Ectodermal cell (in vitro differentiated cells): ENCODE results near the gene RBPJ. TPM values are rescaled to one million over a fixed set of nuclear protein-coding genes. Genes with fewer than 3 reads are reported as not detected.

Source experiments
- H3K27ac ChIP-seq: 2 replicates; pipeline ENCODE4 v1.7.0; 2013; ENCODE audit warnings: mild to moderate bottlenecking, low read depth, low read length; ENCODE audit not compliant: insufficient read depth, poor library complexity, severe bottlenecking
- H3K27me3 ChIP-seq: 2 replicates; pipeline ENCODE4 v1.7.0; 2013; ENCODE audit warnings: mild to moderate bottlenecking, low read length; ENCODE audit not compliant: insufficient read depth, control insufficient read depth, poor library complexity, severe bottlenecking
- H3K36me3 ChIP-seq: one replicate; pipeline ENCODE4 v1.7.0; 2013; ENCODE audit warnings: low read length; ENCODE audit not compliant: control insufficient read depth, insufficient read depth
- H3K4me1 ChIP-seq: one replicate; pipeline ENCODE4 v1.7.0; 2013; ENCODE audit warnings: low read length; ENCODE audit not compliant: control insufficient read depth, insufficient read depth
- H3K4me3 ChIP-seq: 2 replicates; pipeline ENCODE4 v1.7.0; 2013; ENCODE audit warnings: low read depth, low read length, control low read depth; ENCODE audit not compliant: insufficient read depth
- H3K9me3 ChIP-seq: 2 replicates; pipeline ENCODE4 v1.7.0; 2013; ENCODE audit warnings: mild to moderate bottlenecking, low read length, moderate library complexity; ENCODE audit not compliant: control insufficient read depth
- WGBS, 2 experiments: methylation state at CpG; one replicate each; pipeline ENCODE4 v1.1.7; 2013; ENCODE audit warnings: missing lambda C conversion rate in 2 of 2; 5-methylcytosine and 5-hydroxymethylcytosine counted together
- polyA plus RNA-seq, 4 experiments: library from polyadenylated mRNA; stranded (reverse); fragments of 50-300 nt; gene quantifications; one replicate each; pipeline ENCODE4 v1.2.3, GENCODE V29; 2013

Gene RBPJ
- polyA plus RNA-seq (2013, experiment 1 of 4), result 75.4 TPM
- 84.0 TPM for polyA plus RNA-seq (2013, experiment 2 of 4)
- 53.5 TPM for polyA plus RNA-seq (2013, experiment 3 of 4)
- 62.4 TPM for polyA plus RNA-seq (2013, experiment 4 of 4)

DNA sequence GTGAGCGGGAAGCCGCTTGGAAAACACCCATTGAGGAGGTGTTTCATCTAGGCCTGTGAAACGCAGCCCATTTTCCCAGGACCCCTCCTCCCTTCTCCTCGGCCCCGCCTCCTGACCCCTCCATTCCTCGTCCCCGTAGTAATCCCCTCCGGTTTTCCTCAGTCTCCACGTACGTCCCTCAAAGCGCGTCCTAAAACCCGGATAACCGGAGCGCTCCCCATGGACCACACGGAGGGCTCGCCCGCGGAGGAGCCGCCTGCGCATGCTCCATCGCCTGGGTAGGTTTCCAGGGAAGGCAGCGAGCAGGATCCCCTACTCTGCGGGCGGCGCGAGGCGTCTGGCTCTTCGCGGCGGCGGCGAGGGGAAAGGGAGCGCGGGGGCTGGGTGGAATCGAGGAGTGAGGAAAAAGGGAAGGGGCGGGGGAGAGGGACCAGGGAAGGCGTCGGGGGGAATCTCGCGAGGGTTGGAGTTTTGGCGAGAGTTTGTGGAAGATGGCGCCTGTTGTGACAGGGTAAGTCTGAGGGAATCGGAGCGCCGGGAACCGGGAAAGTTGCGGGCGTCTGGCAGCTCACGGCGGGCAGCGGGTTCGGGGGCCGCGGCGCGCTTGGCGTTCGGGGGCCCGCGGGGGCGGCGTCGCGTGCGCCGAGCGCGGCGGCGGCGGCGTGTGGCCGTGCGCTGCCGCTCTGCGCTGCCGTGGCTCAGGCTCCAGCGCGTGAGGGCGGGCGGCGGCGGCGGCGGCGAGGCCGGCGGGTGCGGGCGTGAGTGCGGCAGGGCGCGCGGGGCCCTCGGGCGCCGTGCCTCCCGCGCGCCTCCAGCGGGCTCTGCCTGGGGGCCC, at the start of gene RBPJ:
Gene RBPJ, plus strand, starts transcription at position 477 of the 835 bp plus-strand sequence. Its CDS starts 15 bp downstream, at position 492.
- WGBS, 2 experiments, result 0% methylated on average over 102 of the region's 102 CpGs
- Histone ChIP-seq H3K9me3 (no peaks in the 10 kb centered on the region), H3K4me1 (peaks cover 3% of the 10 kb centered on the region), H3K27ac (peak within 1 kb of the TSS; percentile 98), H3K4me3 (peak within 1 kb of the TSS; percentile 75), H3K36me3 (no peaks in the 10 kb centered on the region), H3K27me3 (no peaks in the 10 kb centered on the region)

DNA sequence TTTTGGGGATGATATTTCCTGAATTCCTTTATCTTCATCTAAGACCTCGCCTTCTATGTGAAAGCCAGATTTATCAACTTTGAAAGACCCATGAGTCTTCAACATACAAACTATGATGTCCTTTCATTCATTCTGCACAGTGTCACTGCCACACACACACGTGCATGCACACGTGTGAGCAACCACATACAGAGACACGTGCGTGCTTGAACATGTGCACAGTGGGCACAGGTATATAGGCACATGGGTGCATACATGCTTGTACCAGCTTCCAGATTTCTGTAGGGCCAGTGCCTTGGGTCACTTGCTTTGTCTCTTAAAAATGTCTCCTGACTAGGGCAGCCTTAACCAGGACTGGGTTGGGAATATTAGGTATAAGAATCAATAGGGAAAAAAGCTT, 49.1 kb upstream of the RBPJ start:
- H3K4me3 ChIP-seq, result no peak overlapping the region
- no peaks in the 10 kb centered on the region for H3K9me3 ChIP-seq
- H3K36me3 ChIP-seq, result no peaks in the 10 kb centered on the region
- H3K27me3 ChIP-seq, result no peaks in the 10 kb centered on the region
- 91 to 95% methylated on average over 5 of the region's 5 CpGs for WGBS, 2 experiments
- no peaks in the 10 kb centered on the region for H3K4me1 ChIP-seq
- H3K27ac ChIP-seq, result no peak overlapping the region

DNA sequence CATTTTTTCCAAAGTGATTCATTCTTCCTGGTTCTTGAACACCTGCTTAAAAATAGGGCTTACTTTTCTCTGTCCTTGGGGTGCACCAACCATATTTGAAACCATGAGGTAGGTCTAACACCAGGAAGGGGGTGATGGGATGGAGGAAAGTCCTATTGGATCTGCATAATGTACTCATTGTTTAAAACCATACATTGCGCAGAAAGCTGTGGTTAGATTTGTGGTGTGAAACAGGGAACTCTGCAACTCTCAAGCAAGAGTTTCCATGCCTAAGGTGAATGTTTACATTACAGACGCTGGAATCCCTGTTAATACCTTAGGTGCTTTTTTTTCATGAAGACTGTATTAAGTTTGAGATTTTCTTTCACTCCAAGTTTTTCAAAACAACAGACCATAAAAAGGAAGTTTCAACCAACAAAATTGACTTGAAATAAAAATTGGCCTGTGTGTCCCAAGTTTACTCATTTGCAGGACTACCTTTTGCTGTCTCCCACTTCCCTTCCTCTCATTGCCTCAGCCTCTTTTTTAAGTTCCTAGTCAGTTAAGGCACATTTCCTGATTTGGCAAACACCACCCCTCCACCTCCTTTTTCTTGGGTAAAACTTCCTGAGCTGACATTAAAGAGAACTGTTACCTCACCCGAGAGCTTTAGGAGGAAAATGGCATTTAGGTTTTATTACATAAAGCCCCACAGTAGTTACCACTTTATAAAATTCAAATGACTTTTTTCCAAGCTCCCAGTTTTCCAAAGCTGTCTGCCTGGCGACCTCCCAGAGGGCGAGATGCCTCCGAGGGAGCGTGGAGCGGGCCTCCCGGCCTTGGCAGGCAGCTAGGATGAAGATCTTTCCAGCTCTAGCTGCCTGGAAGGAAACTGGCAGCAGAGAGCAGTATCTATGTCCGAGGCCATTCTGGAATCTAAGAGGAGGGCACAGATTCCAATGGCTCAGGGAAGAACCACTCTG, 47.9 kb upstream of the RBPJ start:
- WGBS, 2 experiments, result 85 to 86% methylated on average over 9 to 10 of the region's 10 CpGs
- H3K27me3 ChIP-seq, result no peaks in the 10 kb centered on the region
- no peak overlapping the region for H3K4me3 ChIP-seq
- no peaks in the 10 kb centered on the region for H3K4me1 ChIP-seq
- no peak overlapping the region for H3K27ac ChIP-seq
- H3K9me3 ChIP-seq, result no peaks in the 10 kb centered on the region
- no peaks in the 10 kb centered on the region for H3K36me3 ChIP-seq

DNA sequence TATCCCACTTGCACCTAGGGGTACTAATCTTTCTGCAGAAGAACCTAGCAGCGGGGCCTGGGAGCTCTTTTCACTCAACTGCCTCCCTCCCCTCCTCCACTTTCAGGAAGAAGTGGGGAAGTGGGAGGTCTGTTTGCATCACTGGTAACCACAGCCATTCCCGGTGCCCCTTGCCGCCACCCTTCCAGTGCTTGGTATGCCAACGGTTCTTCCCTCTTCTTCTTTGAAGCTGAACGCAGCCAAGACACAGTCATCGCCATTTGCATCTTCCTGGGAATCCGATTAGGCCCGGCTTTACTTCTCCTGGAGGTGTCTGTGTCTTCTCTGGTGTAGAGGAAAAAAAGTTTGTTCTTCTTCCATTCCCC, 47.2 kb upstream of the RBPJ start:
- Histone ChIP-seq H3K27ac (no peak overlapping the region), H3K4me1 (no peaks in the 10 kb centered on the region), H3K36me3 (no peaks in the 10 kb centered on the region), H3K4me3 (no peak overlapping the region), H3K9me3 (no peaks in the 10 kb centered on the region), H3K27me3 (no peaks in the 10 kb centered on the region)
- 75% methylated on average over 8 of the region's 8 CpGs for WGBS, 2 experiments

DNA sequence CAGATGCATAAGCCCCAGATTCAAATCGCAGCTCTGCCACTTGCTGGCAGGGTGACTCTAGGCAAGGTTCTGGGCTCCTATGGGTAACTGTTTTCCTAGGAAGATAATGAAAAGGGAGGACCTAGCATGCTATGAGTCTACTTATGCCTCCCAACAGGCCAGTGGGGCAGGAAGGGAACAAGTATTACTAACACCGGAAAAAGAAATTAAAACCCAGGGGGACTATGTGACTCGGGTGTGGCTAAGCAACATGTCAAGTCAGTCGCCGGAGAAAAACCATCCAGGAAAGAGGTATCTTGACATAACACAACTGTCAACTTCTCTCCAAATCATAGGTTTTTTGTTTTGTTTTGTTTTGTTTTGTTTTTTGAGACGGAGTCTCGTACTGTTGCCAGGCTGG, 45.5 kb upstream of the RBPJ start:
- Histone ChIP-seq H3K27ac (no peak overlapping the region), H3K9me3 (no peaks in the 10 kb centered on the region), H3K36me3 (no peaks in the 10 kb centered on the region), H3K4me3 (no peak overlapping the region), H3K4me1 (no peaks in the 10 kb centered on the region), H3K27me3 (no peaks in the 10 kb centered on the region)
- WGBS, 2 experiments, result 94 to 97% methylated on average over 7 of the region's 7 CpGs

DNA sequence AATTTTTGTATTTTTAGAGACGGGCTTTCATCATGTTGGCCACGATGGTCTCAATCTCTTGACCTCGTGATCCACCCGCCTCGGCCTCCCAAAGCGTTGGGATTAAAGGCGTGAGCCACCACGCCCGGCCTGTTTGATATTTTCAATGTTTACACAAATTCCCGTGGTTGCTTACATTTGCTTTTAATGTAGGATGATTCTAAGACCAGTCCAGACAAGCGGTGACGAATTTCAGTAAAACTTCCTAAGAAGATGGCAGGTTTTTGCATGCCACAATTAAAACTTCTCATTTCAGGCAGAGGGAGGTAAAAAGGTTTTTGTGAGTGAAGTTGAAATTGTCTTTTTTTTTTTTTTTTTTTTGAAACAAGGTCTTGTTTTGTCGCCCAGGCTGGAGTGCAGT, 41.4 kb upstream of the RBPJ start:
- Histone ChIP-seq H3K9me3 (no peaks in the 10 kb centered on the region), H3K27ac (no peak overlapping the region), H3K27me3 (no peaks in the 10 kb centered on the region), H3K4me1 (no peaks in the 10 kb centered on the region), H3K4me3 (no peak overlapping the region), H3K36me3 (no peaks in the 10 kb centered on the region)
- WGBS, 2 experiments, result 96 to 97% methylated on average over 13 of the region's 13 CpGs

DNA sequence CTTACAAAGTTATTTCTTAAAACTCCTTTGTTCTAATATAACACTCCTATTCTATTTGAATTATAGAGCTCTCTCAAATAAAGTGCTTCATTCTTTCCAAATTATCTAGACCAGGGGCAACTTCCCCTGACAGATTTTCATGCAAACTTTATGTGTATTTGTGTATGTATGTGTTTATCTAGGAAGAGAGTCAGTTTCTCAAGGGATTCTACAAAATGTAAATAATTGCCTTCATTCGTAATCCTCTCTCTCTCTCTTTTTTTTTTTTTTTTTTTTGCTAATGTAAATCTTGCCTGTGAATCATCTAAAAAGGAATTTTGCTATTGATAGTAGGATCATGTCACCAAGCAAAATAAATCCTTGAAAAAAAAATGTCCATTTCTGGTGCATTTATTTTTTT, 38.9 kb upstream of the RBPJ start:
- H3K9me3 ChIP-seq, result no peaks in the 10 kb centered on the region
- no peaks in the 10 kb centered on the region for H3K4me1 ChIP-seq
- H3K36me3 ChIP-seq, result no peaks in the 10 kb centered on the region
- H3K27ac ChIP-seq, result no peak overlapping the region
- H3K4me3 ChIP-seq, result no peak overlapping the region
- 100% methylated on average over 1 of the region's 1 CpG; no CpG with 5 or more reads in 1 of the 2 experiments for WGBS, 2 experiments
- no peaks in the 10 kb centered on the region for H3K27me3 ChIP-seq

DNA sequence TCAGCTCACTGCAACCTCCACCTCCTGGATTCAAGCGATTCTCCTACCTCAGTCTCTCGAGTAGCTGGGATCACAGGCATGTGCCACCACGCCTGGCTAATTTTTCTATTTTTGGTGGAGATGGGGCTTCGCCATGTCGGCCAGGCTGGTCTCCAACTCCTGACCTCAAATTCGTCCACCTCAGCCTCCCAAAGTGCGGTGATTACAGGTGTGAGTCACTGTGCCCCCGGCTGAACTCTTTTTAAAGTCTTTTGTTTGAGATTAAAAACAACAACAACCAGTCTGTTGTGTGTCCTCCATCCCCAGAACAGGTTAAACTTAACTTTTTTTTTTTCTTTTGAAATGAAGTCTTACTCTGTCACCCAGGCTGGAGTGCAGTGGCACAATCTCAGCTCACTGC, 36.3 kb upstream of the RBPJ start:
- no peaks in the 10 kb centered on the region for H3K36me3 ChIP-seq
- WGBS, 2 experiments, result 83 to 86% methylated on average over 8 of the region's 8 CpGs
- H3K27me3 ChIP-seq, result no peaks in the 10 kb centered on the region
- H3K27ac ChIP-seq, result no peak overlapping the region
- no peaks in the 10 kb centered on the region for H3K4me1 ChIP-seq
- H3K9me3 ChIP-seq, result no peaks in the 10 kb centered on the region
- no peak overlapping the region for H3K4me3 ChIP-seq

DNA sequence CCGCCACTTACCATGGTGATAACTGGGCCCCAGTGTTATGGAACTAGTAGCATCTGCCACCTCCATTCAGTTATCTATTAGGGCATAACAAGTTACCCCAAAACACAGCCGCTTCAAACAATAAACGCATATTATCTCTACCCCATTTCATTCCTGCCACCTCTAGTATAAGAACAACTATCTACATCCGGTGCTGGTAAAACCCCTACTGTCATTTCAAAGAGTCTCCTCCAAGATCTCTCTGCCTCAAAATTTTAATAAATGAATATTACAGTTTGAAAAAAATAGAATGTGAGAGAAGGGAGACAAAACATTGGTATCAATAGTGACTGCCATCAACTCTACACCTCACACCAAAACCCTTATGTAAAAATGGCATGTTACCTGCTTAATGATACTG, 35.5 kb upstream of the RBPJ start:
- Histone ChIP-seq H3K4me3 (no peak overlapping the region), H3K27ac (no peak overlapping the region), H3K4me1 (no peaks in the 10 kb centered on the region), H3K27me3 (no peaks in the 10 kb centered on the region), H3K9me3 (no peaks in the 10 kb centered on the region), H3K36me3 (no peaks in the 10 kb centered on the region)
- WGBS, 2 experiments, result 90 to 99% methylated on average over 3 to 4 of the region's 4 CpGs

DNA sequence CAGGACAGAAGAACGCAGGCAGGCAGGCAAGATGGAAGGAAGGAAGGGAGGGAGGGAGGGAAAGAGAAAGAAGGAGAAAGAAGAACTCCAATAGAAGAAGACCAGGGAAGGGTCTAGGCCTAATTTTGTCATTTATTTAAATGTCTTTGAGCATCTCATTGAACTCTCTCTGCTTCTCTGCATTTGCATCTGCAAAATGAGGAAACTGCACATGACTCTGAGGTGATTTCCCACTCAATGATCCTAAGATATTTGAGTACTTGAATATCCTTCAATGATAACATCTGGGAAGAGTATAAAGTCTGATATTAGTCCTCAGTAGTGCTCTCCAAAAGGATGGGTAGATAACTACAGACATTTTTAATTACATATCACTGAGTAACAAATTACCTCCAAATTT, 33.1 kb upstream of the RBPJ start:
- no peaks in the 10 kb centered on the region for H3K27me3 ChIP-seq
- H3K36me3 ChIP-seq, result no peaks in the 10 kb centered on the region
- no peaks in the 10 kb centered on the region for H3K9me3 ChIP-seq
- WGBS, 2 experiments, result 83 to 85% methylated on average over 1 of the region's 1 CpG
- no peaks in the 10 kb centered on the region for H3K4me1 ChIP-seq
- H3K4me3 ChIP-seq, result no peak overlapping the region
- H3K27ac ChIP-seq, result no peak overlapping the region
